Lower leg skin (tissue), 3 donors: ENCODE measurements around the gene CORIN.

ENCODE experiments used
- POLR2A ChIP-seq, 2 donors: fragments of 450-650 bp; IDR thresholded peaks; one replicate each; pipeline ENCODE4 v1.6.1; 2016 to 2017; ENCODE audit warnings: antibody characterized with exemption in 2 of 2, mild to moderate bottlenecking in 1 of 2, moderate library complexity in 1 of 2
- TF ChIP-seq, protein P1 (sequence below), 3 donors: fragments of 450-650 bp; IDR thresholded peaks; one replicate each; pipeline ENCODE4 v1.5.1; 2016; ENCODE audit warnings: antibody characterized with exemption in 3 of 3, mild to moderate bottlenecking in 3 of 3, moderate library complexity in 2 of 3

DNA sequence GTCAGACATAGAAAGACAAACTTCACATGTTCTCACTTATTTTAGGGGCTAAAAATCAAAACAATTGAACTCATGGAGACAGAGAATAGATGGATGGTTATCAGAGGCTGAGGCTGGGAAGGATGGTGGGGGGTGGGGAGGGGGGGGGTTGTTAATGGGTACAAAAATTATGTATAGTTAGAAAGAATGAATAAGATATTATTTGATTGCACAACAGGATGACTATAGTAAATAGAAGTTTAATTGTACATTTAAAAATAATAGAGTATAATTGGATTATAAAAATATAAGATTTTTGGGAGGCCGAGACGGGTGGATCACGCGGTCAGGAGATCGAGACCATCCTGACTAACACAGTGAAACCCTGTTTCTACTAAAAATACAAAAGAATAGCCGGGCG lies 33.3 kb downstream of the CORIN start:
- TF ChIP-seq, protein P1, sequence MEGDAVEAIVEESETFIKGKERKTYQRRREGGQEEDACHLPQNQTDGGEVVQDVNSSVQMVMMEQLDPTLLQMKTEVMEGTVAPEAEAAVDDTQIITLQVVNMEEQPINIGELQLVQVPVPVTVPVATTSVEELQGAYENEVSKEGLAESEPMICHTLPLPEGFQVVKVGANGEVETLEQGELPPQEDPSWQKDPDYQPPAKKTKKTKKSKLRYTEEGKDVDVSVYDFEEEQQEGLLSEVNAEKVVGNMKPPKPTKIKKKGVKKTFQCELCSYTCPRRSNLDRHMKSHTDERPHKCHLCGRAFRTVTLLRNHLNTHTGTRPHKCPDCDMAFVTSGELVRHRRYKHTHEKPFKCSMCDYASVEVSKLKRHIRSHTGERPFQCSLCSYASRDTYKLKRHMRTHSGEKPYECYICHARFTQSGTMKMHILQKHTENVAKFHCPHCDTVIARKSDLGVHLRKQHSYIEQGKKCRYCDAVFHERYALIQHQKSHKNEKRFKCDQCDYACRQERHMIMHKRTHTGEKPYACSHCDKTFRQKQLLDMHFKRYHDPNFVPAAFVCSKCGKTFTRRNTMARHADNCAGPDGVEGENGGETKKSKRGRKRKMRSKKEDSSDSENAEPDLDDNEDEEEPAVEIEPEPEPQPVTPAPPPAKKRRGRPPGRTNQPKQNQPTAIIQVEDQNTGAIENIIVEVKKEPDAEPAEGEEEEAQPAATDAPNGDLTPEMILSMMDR (IDR thresholded peaks at IDR 0.05) = no peak
- no peak for TF ChIP-seq POLR2A (IDR thresholded peaks at IDR 0.05)
